Mesenchymal stem cell (in vitro differentiated cells and primary cell): ENCODE data around the gene IL17RE.

Experiments used
- DNase-seq: peaks from one replicate; pipeline ENCODE4 v3.0.0-alpha.2; 2013
- H2AFZ ChIP-seq: one replicate; pipeline ENCODE4 v1.6.1; 2013; ENCODE audit warnings: low read depth, mild to moderate bottlenecking, control low read depth, inconsistent platforms, low read length, moderate library complexity
- H2AK5ac ChIP-seq: 2 replicates; pipeline ENCODE4 v1.6.1; 2013; ENCODE audit warnings: low read length, moderate library complexity, mild to moderate bottlenecking, inconsistent platforms; ENCODE audit not compliant: severe bottlenecking
- H2BK120ac ChIP-seq: one replicate; pipeline ENCODE4 v1.6.1; 2013; ENCODE audit warnings: low read depth, mild to moderate bottlenecking, inconsistent platforms, low read length, moderate library complexity
- H2BK12ac ChIP-seq, 2 experiments: one replicate each; pipeline ENCODE4 v1.6.1; 2013; ENCODE audit warnings: inconsistent platforms in 2 of 2, low read length in 2 of 2, mild to moderate bottlenecking in 2 of 2, moderate library complexity in 2 of 2, control low read depth in 1 of 2
- H2BK15ac ChIP-seq: one replicate; pipeline ENCODE4 v1.6.1; 2013; ENCODE audit warnings: mild to moderate bottlenecking, low read depth, inconsistent platforms; ENCODE audit not compliant: poor library complexity, severe bottlenecking
- H2BK5ac ChIP-seq: 2 replicates; pipeline ENCODE4 v1.6.1; 2013; ENCODE audit warnings: low read depth, mild to moderate bottlenecking, low read length, control low read depth, inconsistent platforms; ENCODE audit not compliant: poor library complexity, severe bottlenecking
- H3K14ac ChIP-seq, 2 experiments: one replicate each; pipeline ENCODE4 v1.6.1; 2013; ENCODE audit warnings: inconsistent platforms in 2 of 2, low read length in 2 of 2, control low read depth in 1 of 2, mild to moderate bottlenecking in 1 of 2, moderate library complexity in 1 of 2
- H3K18ac ChIP-seq, 2 experiments: one replicate each; pipeline ENCODE4 v1.6.1; 2013; ENCODE audit warnings: inconsistent platforms in 2 of 2, low read length in 2 of 2, control low read depth in 1 of 2, low read depth in 1 of 2, mild to moderate bottlenecking in 1 of 2
- H3K23ac ChIP-seq, 2 experiments: one replicate each; pipeline ENCODE4 v1.6.1; 2013; ENCODE audit warnings: inconsistent platforms in 2 of 2, low read length in 2 of 2, mild to moderate bottlenecking in 2 of 2, moderate library complexity in 2 of 2, control low read depth in 1 of 2
- H3K27ac ChIP-seq: 2 replicates; pipeline ENCODE4 v1.5.1; 2013; ENCODE audit warnings: mild to moderate bottlenecking, moderate library complexity, low read length, control low read depth, inconsistent platforms; ENCODE audit not compliant: poor library complexity, severe bottlenecking
- H3K27me3 ChIP-seq, 2 experiments: 2 replicates each; pipeline versions ENCODE4 v1.6.1 to v1.7.0; 2013; ENCODE audit warnings: low read length in 2 of 2, mild to moderate bottlenecking in 2 of 2, moderate library complexity in 2 of 2, control low read depth in 1 of 2, inconsistent platforms in 1 of 2; ENCODE audit not compliant: control insufficient read depth in 1 of 2, insufficient read depth in 1 of 2
- H3K36me3 ChIP-seq, 2 experiments: 2 replicates each; pipeline versions ENCODE4 v1.6.1 to v1.7.0; 2013; ENCODE audit warnings: low read length in 2 of 2, control low read depth in 1 of 2, inconsistent platforms in 1 of 2, low read depth in 1 of 2, mild to moderate bottlenecking in 1 of 2; ENCODE audit not compliant: insufficient read depth in 2 of 2, control insufficient read depth in 1 of 2
- H3K4ac ChIP-seq, 2 experiments: one replicate each; pipeline ENCODE4 v1.6.1; 2013; ENCODE audit warnings: inconsistent platforms in 2 of 2, low read length in 2 of 2, mild to moderate bottlenecking in 2 of 2, moderate library complexity in 2 of 2, control low read depth in 1 of 2, low read depth in 1 of 2
- H3K4me1 ChIP-seq: 2 replicates; pipeline ENCODE4 v1.6.1; 2013; ENCODE audit warnings: low read depth, low read length, control low read depth; ENCODE audit not compliant: control insufficient read depth, insufficient read depth
- H3K4me2 ChIP-seq: 2 replicates; pipeline ENCODE4 v1.6.1; 2013; ENCODE audit warnings: low read length, mild to moderate bottlenecking, inconsistent platforms; ENCODE audit not compliant: poor library complexity, severe bottlenecking
- H3K4me3 ChIP-seq, 2 experiments: 2 replicates each; pipeline versions ENCODE4 v1.5.1 to v1.7.0; 2013; ENCODE audit warnings: low read length in 2 of 2, mild to moderate bottlenecking in 2 of 2, control low read depth in 1 of 2, low read depth in 1 of 2; ENCODE audit not compliant: insufficient read depth in 1 of 2
- H3K79me1 ChIP-seq: replicated peaks from 2 replicates; pipeline ENCODE4 v1.6.1; 2013; ENCODE audit warnings: mild to moderate bottlenecking, control low read depth, low read length, inconsistent platforms; ENCODE audit not compliant: poor library complexity, severe bottlenecking
- H3K9ac ChIP-seq: 2 replicates; pipeline ENCODE4 v1.7.0; 2013; ENCODE audit warnings: mild to moderate bottlenecking, low read length, moderate library complexity
- H3K9me3 ChIP-seq: 2 replicates; pipeline ENCODE4 v1.7.0; 2013; ENCODE audit warnings: mild to moderate bottlenecking, low read length; ENCODE audit not compliant: control insufficient read depth
- H4K8ac ChIP-seq: one replicate; pipeline ENCODE4 v1.6.1; 2013; ENCODE audit warnings: inconsistent platforms, mild to moderate bottlenecking, low read length, moderate library complexity
- H4K91ac ChIP-seq: one replicate; pipeline ENCODE4 v1.6.1; 2013; ENCODE audit warnings: mild to moderate bottlenecking, low read length, inconsistent platforms
- WGBS: methylation state at CpG from one replicate; pipeline ENCODE4 v1.1.7; 2013; ENCODE audit warnings: mixed read lengths; 5-methylcytosine and 5-hydroxymethylcytosine counted together

The IL17RE gene

GRCh38 chr3:9932843-9933560, 30.4 kb downstream of the IL17RE start:
- Histone ChIP-seq H3K14ac (peak overlapping the region in 1 of 2 experiments; percentile 91), H3K27me3 (no peaks in the 10 kb centered on the region), H2BK5ac (no peak overlapping the region), H3K4me3 (peak overlapping the region; percentile 78 to 87), H2BK120ac (no peak overlapping the region), H4K91ac (peak overlapping the region; percentile 88), H3K23ac (peak overlapping the region in 1 of 2 experiments; percentile 51), H3K27ac (peak overlapping the region; percentile 72), H3K4ac (peak overlapping the region; percentile 71 to 92), H2AFZ (peak overlapping the region; percentile 83), H3K18ac (peak overlapping the region; percentile 70 to 75), H2BK15ac (no peak overlapping the region), H3K36me3 (peaks cover 34 to 44% of the 10 kb centered on the region in 2 experiments), H3K9ac (peak overlapping the region; percentile 83), H2AK5ac (no peak overlapping the region), H4K8ac (peak overlapping the region; percentile 91), H3K4me2 (peak overlapping the region; percentile 100), H3K9me3 (no peaks in the 10 kb centered on the region), H3K4me1 (peaks cover 26% of the 10 kb centered on the region), H2BK12ac (peak overlapping the region in 1 of 2 experiments; percentile 67), H3K79me1 (peaks cover 26% of the 10 kb centered on the region)
- peak; percentile 85 for DNase-seq
- WGBS = under 1% methylated on average over 60 of the region's 77 CpGs

- Histone ChIP-seq H3K36me3 (peaks cover 30 to 40% of the 10 kb centered on the region in 2 experiments), H2BK5ac (no peak within 1 kb of the TSS), H3K18ac (peak within 1 kb of the TSS; percentile 70 to 84), H3K4me1 (peaks cover 26% of the 10 kb centered on the region), H3K27me3 (no peaks in the 10 kb centered on the region), H3K14ac (peak within 1 kb of the TSS in 1 of 2 experiments; percentile 91), H3K4me3 (peak within 1 kb of the TSS; percentile 78 to 87), H2BK120ac (no peak within 1 kb of the TSS), H3K9ac (peak within 1 kb of the TSS; percentile 83), H3K4ac (peak within 1 kb of the TSS; percentile 71 to 92), H2BK12ac (peak within 1 kb of the TSS in 1 of 2 experiments; percentile 67), H3K4me2 (peak within 1 kb of the TSS; percentile 100), H3K79me1 (peaks cover 26% of the 10 kb centered on the region), H3K27ac (peak within 1 kb of the TSS; percentile 90), H2AFZ (peak within 1 kb of the TSS; percentile 83), H2BK15ac (peak within 1 kb of the TSS; percentile 56), H3K23ac (peak within 1 kb of the TSS in 1 of 2 experiments; percentile 51), H4K8ac (peak within 1 kb of the TSS; percentile 91), H2AK5ac (peak within 1 kb of the TSS; percentile 38), H4K91ac (peak within 1 kb of the TSS; percentile 88), H3K9me3 (no peaks in the 10 kb centered on the region)
- 3% methylated on average over 50 of the region's 50 CpGs for WGBS
- peak; percentile 91 for DNase-seq
Measured at GRCh38 chr3:9933561-9934234, 31.1 kb downstream of the IL17RE start, which contains the start of gene CRELD1. Gene CRELD1, plus strand, starts transcription at chr3:9933834. Its CDS starts 605 bp downstream, at chr3:9934439.

- peak overlapping the region; percentile 91 for H4K8ac ChIP-seq
- H3K79me1 ChIP-seq = peaks cover 26% of the 10 kb centered on the region
- peak overlapping the region; percentile 3 for H2AFZ ChIP-seq
- peak overlapping the region; percentile 4 for H2BK15ac ChIP-seq
- H3K4me3 ChIP-seq = peak overlapping the region; percentile 45 to 87
- H3K4ac ChIP-seq = peak overlapping the region in 1 of 2 experiments; percentile 17
- H3K36me3 ChIP-seq = peaks cover 27 to 39% of the 10 kb centered on the region in 2 experiments
- H3K18ac ChIP-seq = no peak overlapping the region
- no peak overlapping the region for H3K14ac ChIP-seq
- no peak overlapping the region for H3K23ac ChIP-seq
- DNase-seq = no peak
- H2AK5ac ChIP-seq = peak overlapping the region; percentile 38
- no peaks in the 10 kb centered on the region for H3K27me3 ChIP-seq
- peaks cover 26% of the 10 kb centered on the region for H3K4me1 ChIP-seq
- no peak overlapping the region for H2BK12ac ChIP-seq
- no peak overlapping the region for H2BK5ac ChIP-seq
- WGBS = 57% methylated on average over 11 of the region's 11 CpGs
- peak overlapping the region; percentile 100 for H3K4me2 ChIP-seq
- no peak overlapping the region for H2BK120ac ChIP-seq
- H4K91ac ChIP-seq = peak overlapping the region; percentile 43
- H3K27ac ChIP-seq = peak overlapping the region; percentile 90
- no peaks in the 10 kb centered on the region for H3K9me3 ChIP-seq
- H3K9ac ChIP-seq = peak overlapping the region; percentile 83
Measured at GRCh38 chr3:9934235-9934621, 31.6 kb downstream of the IL17RE start.

- H3K4ac ChIP-seq = no peak overlapping the region
- H2BK15ac ChIP-seq = no peak overlapping the region
- H3K36me3 ChIP-seq = peaks cover 23 to 33% of the 10 kb centered on the region in 2 experiments
- no peak overlapping the region for H3K4me2 ChIP-seq
- no peak overlapping the region for H2BK12ac ChIP-seq
- no peak overlapping the region for H3K27ac ChIP-seq
- no peak overlapping the region for H4K8ac ChIP-seq
- H3K4me3 ChIP-seq = peak overlapping the region in 1 of 2 experiments; percentile 87
- H2AFZ ChIP-seq = no peak overlapping the region
- no peak for DNase-seq
- peaks cover 26% of the 10 kb centered on the region for H3K4me1 ChIP-seq
- 92% methylated on average over 3 of the region's 4 CpGs for WGBS
- H3K27me3 ChIP-seq = no peaks in the 10 kb centered on the region
- no peak overlapping the region for H2AK5ac ChIP-seq
- no peak overlapping the region for H2BK120ac ChIP-seq
- H3K23ac ChIP-seq = no peak overlapping the region
- H3K18ac ChIP-seq = no peak overlapping the region
- H3K14ac ChIP-seq = no peak overlapping the region
- H3K79me1 ChIP-seq = peaks cover 26% of the 10 kb centered on the region
- H3K9me3 ChIP-seq = no peaks in the 10 kb centered on the region
- H3K9ac ChIP-seq = peak overlapping the region; percentile 83
- no peak overlapping the region for H4K91ac ChIP-seq
- no peak overlapping the region for H2BK5ac ChIP-seq
Measured at GRCh38 chr3:9934993-9935392, 32.3 kb downstream of the IL17RE start.
